GM18526 (cell line): ENCODE results near the gene SKI.

ENCODE experiments used
- POLR2A ChIP-seq: IDR thresholded peaks from 3 replicates; pipeline ENCODE4 v1.6.1; 2011; ENCODE audit not compliant: insufficient read length; ENCODE audit errors: extremely low read depth

The SKI gene

DNA sequence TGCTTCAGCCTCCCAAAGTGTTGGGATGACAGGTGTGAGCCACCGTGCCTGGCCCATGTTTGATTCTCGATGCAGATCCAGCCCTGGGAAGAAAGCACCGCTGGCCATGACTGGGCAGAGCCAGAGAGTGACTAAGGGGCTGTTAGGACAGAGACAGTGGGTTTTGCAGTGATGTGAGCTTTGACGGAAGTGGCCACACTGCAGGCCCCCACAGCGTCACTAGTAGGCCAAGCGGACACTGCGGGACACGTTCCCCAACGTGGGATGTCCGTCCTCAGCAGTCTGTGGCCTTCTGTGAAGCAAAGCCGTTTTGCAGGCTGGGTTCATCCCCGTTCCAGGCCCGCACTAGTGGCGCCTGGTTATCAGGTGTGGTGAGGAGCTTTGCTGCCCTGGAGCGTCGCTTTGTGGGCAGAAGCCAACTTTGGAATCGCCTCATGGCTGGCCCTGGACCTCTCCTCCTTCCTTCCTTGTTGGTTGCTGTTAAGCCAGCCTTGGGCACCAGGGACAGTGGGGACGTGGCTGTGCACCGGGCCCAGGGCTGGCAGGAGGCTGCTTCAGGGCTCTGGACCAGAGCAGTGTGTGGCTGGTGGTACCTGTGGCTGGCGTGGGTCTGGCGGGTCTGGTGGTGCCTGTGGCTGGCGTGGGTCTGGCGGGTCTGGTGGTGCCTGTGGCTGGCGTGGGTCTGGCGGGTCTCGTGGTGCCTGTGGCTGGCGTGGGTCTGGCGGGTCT is 41.2 kb downstream of the SKI start:
- TF ChIP-seq POLR2A, result no peak

DNA sequence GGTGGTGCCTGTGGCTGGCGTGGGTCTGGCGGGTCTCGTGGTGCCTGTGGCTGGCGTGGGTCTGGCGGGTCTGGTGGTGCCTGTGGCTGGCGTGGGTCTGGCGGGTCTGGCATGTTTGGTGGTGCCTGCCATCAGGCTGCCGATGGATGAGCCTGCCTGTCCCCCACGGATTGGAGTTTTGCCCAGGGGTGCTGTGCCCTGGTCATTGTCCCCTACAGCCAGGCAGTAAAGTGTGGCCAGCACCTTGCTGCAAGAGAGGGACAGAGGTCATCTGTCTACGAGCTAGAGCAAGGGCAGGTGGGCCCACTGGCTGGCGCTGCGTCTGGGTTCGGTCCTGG is 41.8 kb downstream of the SKI start:
- no peak for TF ChIP-seq POLR2A

DNA sequence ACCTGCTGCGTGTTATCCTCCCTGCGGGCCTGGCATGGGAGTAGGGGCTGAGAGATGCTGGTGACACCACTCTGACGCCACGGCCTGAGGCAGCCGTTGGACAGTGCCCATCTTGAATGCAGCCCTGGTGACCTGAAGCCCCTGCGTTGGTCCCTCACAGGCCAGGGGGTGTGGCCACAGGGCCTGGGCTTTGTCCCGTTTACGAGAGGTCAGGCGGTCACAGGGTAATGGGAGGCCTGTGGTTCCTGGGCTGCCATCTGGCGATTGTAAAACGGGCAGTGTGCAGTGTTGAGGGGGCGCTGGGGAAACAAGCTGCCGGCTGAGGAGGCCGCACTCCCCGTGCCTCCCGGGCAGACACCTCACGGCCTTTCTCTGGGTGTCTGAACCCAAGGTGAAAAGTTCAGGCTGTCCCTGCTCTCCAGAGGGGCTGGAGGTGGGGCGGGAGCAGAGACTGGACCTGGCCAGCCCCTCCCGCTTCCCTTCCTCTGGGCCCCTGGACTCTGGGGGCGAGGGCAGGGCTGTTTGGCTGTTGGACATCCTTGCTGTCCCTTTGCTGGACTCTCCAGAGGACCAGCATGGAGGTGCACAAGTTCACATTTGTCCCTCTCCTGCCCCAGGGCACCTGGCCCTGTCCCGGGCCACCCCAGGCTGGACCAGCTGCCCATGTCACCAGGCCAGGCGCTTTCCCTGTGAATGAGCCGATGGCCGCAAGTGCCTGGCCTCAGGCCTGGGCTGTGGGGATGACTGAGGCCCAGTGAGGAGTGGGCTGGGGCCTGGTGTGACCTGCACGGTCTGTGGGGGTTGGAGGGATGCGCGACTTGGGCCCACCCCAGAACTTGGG is 42.4 kb downstream of the SKI start:
- TF ChIP-seq POLR2A, result no peak

DNA sequence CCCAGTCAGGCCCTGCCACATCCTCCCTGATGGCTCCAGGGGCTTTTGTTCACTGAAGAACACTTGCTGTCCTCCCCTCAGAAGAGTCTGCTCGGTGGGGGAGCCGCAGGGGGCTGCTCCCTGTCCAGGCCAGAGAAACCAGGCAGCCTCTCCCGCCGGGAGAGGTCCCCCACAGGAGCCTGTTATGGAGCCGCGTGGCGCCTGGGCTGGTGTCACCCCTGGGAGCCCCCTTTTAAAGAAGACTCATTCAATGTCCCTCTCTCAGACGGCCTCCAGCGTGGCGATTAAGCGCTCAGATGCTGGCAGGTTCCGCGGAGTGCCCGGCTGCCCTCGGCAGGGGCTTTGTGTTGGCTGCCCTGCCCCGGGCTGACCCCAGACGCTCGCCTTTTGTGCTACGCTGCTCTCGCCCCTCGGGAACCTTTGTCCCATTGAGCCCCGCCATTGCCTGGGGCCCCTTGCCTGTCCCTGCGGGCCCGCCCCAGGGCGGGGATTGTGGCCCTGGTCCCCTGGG is 43.1 kb downstream of the SKI start:
- TF ChIP-seq POLR2A, result no peak

DNA sequence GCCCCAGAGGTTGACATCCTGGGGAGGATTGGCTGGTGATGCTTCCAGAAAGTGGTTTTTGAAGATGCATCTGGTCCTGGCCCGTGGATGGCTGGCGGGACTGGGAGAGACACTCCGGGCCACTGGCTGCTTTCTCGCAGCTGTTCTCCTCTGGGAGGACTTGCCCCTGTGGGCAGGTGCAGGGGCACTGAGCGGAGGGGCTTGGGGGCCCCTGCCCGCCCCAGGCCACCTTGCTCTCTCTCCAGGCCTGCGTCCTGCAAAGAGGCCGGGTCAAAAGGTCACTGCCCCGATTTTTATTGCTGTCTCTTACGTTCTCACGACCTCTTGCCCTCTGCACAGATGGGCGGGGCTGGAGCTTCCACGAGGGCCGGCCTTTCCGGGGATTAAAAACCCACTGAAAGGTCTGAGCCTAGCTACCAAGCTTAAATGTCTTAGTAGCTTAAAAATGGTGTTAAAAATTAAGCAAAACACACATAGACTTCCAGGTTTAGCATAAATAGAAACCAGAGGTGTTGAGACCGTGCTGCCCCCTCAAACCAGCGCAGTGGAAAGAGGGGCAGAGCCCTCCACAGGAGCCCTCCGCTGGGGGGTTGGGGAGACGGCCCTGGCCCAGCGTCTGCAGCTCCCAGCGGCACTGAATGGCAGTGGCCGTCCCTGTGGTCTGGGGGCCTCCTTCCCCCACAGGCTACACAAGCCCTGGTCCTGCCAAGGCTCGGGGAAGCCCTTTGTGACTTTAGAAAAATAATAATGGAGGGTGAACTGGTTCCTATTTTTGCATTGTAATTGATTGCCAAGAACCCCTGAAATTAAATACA is 43.9 kb downstream of the SKI start:
- no peak for TF ChIP-seq POLR2A

DNA sequence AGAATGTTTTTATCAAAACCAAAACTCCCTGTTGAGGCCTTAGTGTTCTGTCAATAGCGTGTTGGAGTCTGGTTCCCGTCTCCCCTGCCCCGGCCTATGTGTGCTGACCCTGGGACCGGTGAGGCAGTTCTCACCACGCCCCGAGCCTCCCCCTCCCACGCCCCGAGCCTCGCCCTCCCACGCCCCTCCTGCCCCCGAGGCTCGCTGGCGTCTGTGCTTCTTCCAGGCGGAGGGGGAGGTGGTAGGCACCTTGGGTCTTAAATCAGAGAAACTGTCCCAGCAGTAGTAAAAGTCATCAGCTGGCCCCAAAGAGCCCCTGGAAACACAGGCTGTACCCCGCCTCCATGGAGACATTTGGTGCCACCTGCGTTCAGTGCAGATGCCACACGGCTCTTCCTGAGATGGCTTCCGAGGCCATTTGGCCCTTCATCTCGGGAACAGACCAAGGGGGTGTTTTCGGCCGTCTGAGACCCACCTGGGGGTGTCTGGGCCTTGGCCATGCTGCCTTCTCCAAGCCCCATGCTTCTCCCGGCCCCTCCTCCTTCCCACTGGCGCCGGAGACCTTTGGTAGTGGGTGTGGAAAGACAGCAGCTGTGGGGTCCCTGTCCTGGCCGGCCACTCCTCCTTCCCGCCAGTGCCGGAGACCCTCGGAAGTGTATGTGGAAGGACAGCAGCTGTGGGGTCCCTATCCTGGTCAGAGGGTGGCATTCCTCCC is 44.7 kb downstream of the SKI start:
- no peak for TF ChIP-seq POLR2A

DNA sequence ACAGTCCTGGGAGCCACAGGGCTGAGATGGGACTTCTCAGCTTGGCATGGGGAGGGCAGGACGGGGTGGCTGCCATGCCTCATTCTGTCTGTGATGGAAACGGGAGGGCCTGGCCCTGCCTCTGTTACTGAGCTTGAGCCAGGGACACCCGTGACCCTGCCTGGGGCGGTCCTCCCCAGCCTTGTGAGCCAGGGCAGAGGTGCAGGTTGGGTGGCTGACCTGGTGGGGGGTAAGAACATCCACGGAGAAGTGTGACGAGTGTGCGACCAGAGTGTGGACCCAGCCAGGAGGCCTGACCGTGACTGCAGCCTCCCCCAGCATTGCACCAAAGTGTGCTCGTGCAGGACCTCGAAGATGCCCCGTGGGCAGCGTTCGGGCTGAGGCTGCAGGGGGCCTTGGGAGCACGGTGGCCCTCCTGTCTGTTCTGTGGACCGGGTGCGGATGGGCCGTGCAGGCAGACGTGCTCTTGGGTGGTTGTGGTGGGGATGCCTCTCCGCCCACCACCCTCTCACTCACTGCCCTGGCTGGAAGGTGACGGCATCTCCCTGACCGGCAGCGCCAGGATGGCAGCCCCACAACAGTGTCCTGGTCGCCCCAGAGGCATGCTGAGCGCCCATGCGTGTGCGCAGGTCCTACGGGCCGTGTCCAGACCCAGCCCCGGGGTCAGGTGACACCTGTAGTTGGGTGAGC is 45.4 kb downstream of the SKI start:
- no peak for TF ChIP-seq POLR2A

DNA sequence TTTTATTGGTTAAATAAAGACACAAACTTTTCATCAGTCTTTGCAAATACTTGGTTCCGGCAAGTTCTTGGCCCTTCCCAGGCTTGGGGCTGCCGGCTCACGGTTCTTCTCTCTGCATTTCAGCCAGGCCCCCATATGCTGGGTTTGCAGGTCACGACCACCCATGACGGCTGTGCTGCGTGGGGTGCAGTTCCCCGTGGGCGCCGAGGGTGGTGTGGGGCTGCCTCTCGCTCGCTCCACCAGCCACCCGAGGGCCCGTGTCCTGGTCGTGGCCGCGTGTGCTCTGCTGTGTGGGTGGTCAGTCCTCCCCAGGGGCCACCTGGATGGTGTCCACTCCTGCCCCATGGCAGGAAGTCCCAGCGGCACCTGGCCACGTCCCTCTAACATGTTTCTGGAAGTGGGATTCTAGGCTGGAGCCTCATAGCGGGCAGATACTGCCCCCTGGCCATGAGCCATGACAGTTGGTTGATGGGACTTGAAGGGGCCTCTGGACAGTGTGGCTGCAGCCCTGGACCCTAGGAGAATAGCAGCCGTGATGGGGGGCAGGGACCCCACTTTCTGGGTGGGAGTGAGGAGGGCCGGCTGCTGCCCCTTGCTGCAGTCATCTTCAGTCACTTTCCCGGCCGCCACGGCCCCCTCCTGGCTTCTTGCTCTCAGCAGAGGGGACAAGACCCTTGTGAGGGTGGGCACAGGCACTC is 46.3 kb downstream of the SKI start:
- no peak for TF ChIP-seq POLR2A

DNA sequence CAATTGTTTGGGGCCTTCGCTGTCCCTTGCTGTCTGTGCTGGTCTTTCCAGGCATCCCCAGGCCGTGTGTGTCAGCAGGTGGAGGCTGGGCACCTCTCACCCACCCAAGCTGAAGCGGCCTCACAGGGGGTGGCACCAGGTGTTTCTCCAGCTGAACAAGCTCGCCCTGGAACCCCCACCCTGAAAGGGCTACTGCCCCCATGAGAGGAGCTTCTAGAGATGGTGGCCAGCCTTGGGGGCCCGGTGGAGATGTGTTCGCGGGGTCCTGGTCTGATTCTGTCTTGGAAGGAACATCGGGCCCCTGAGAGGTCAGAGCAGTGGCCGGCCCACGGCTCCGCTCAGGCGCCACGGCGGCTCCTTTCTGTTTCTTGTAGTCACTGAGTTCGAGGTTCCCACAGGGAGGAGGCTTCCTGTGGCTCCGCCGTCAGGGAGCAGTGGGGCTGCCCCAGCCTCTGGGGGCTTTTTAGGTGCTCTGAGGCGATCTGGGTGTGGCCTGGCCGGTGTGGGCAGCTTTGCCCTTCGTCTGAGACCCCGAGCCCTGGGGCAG is 46.9 kb downstream of the SKI start:
- TF ChIP-seq POLR2A, result no peak

DNA sequence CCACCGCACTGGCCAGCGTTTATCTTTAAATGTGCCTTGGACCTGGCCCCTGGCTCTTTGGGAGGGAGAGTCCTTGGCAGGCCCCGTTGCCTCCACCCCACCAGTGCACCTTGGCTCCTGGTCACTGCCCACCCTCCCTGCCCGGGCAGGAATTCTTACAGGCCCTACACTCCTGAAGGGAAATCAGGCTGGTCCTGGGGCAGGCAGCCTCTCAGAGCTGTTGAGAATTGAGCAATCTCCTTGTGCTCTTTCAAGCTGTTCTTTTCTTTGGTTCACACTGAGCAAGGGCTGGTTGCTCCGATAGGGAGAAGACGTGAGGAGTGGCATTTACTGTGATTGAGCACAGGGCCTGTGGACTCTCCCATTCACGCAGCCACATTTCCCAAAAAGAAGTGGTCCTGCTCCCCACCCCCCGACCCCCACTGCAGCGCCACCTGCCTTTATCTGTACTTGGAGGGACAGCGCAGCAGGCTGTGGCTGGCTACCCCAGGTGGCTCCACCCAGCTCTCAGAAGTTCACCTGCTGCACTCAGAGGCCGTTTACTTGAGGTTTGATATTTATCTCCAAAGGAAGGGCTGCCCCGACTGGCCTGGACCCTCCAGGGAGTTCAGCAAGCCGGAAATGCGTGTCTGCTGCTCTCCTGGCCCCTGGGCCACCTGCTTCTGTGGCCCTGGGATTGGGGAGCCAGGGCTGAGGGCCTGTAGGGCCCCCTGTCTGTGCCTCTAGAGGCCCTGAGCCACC is 47.8 kb downstream of the SKI start:
- TF ChIP-seq POLR2A, result no peak

DNA sequence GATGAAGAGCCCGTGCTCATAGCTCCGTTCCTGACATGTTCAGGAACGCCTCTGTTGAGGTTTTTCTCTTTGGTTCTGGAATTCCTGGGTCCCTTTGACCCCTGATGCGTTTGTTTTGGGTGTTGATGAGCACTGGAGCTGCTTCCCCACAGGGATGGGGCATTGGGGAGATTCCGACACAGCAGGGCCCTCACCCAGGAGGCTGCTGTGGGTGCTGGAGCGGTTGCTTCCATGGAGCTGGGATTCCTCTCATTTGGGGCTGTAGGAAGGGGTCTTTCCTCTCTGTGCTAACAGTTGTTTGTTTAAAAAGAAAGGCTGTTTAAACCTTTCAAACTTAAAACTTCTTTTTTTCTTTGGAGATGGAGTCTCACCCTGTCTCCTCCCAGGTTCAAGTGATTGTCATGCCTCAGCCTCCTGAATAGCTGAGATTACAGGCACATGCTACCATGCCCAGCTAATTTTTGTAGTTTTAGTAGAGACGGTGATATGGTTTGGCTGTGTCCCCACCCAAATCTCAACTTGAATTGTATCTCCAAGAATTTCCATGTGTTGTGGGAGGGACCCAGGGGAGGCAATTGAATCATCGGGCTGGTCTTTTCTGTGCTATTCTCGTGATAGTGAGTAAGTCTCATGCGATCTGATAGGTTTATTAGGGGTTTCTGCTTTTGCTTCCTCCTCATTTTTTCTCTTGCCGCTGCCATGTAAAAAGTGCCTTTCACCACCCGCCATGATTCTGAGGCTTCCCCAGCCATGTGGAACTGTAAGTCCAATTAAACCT is 48.9 kb downstream of the SKI start:
- no peak for TF ChIP-seq POLR2A
